Measurements from ENCODE around the gene BLOC1S5. TPM values are rescaled to one million over a fixed set of nuclear protein-coding genes. Genes with fewer than 3 reads are reported as not detected.
A peak's percentile ranks its signal among the peaks of the same experiment; 100 is the strongest.

The BLOC1S5 gene
- total RNA-seq, 4 donors from 2014 or later = 10.7 to 15.3 (median 11.6) TPM

GRCh38 chr6:8060346-8060745 is 3.8 kb downstream of the BLOC1S5 start:
- WGBS, 2 donors = 87% methylated on average over 3 of the region's 3 CpGs
- no peaks in the 10 kb centered on the region for H3K27me3 ChIP-seq
- H3K27ac ChIP-seq = no peak overlapping the region
- TF ChIP-seq POLR2A (IDR thresholded peaks at IDR 0.05) (no peak), EP300 (IDR thresholded peaks at IDR 0.05) (no peak), CTCF (IDR thresholded peaks at IDR 0.05) (no peak)
- no peak overlapping the region for H3K4me3 ChIP-seq
- no peak for DNase-seq (ENCODE audit: low spot score in 2 of 2)
- peaks cover 0 to 27% (median 4%) of the 10 kb centered on the region in 4 donors for H3K4me1 ChIP-seq
- H3K9me3 ChIP-seq = no peaks in the 10 kb centered on the region
- peaks cover 0 to 45% (median 0%) of the 10 kb centered on the region in 3 donors for H3K36me3 ChIP-seq

GRCh38 chr6:8059129-8059528 is 5.1 kb downstream of the BLOC1S5 start:
- Histone ChIP-seq H3K27me3 (no peaks in the 10 kb centered on the region), H3K4me3 (no peak overlapping the region), H3K27ac (no peak overlapping the region), H3K9me3 (no peaks in the 10 kb centered on the region), H3K36me3 (peaks cover 0 to 49% (median 0%) of the 10 kb centered on the region in 3 donors), H3K4me1 (peaks cover 0 to 21% (median 2%) of the 10 kb centered on the region in 4 donors)
- no peak for DNase-seq (ENCODE audit: low spot score in 2 of 2)
- TF ChIP-seq EP300 (IDR thresholded peaks at IDR 0.05) = no peak
- peak in 2 of 5 experiments; percentile 15 to 23 for TF ChIP-seq CTCF (IDR thresholded peaks at IDR 0.05)

GRCh38 chr6:8057793-8058192 is 6.4 kb downstream of the BLOC1S5 start:
- no peak for DNase-seq (ENCODE audit: low spot score in 2 of 2)
- Histone ChIP-seq H3K27me3 (no peaks in the 10 kb centered on the region), H3K27ac (no peak overlapping the region), H3K36me3 (peaks cover 0 to 56% (median 0%) of the 10 kb centered on the region in 3 donors), H3K4me3 (no peak overlapping the region), H3K4me1 (peaks cover 0 to 13% (median 0%) of the 10 kb centered on the region in 4 donors), H3K9me3 (no peaks in the 10 kb centered on the region)
- no peak for TF ChIP-seq POLR2A (IDR thresholded peaks at IDR 0.05)
- no peak for TF ChIP-seq EP300 (IDR thresholded peaks at IDR 0.05)
- no peak for TF ChIP-seq CTCF (IDR thresholded peaks at IDR 0.05)
- 72 to 78% methylated on average over 3 of the region's 3 CpGs for WGBS, 2 donors

GRCh38 chr6:8057263-8057662 is 6.9 kb downstream of the BLOC1S5 start:
- H3K36me3 ChIP-seq = peaks cover 0 to 59% (median 0%) of the 10 kb centered on the region in 3 donors

GRCh38 chr6:8054276-8054675 is 9.9 kb downstream of the BLOC1S5 start:
- H3K27me3 ChIP-seq = no peaks in the 10 kb centered on the region
- H3K4me1 ChIP-seq = peaks cover 0 to 8% (median 0%) of the 10 kb centered on the region in 4 donors
- H3K4me3 ChIP-seq = no peak overlapping the region
- peaks cover 0 to 42% (median 0%) of the 10 kb centered on the region in 3 donors for H3K36me3 ChIP-seq
- no peak for TF ChIP-seq POLR2A (IDR thresholded peaks at IDR 0.05)
- no peak for TF ChIP-seq EP300 (IDR thresholded peaks at IDR 0.05)
- TF ChIP-seq CTCF (IDR thresholded peaks at IDR 0.05) = no peak
- DNase-seq (ENCODE audit: low spot score in 2 of 2) = no peak
- H3K9me3 ChIP-seq = no peaks in the 10 kb centered on the region
- WGBS, 2 donors = 78 to 82% methylated on average over 2 of the region's 2 CpGs
- no peak overlapping the region for H3K27ac ChIP-seq

More at GRCh38 chr6:8057263-8057662, 6.9 kb downstream of the BLOC1S5 start:
- no peaks in the 10 kb centered on the region for H3K27me3 ChIP-seq
- H3K27ac ChIP-seq = no peak overlapping the region
- DNase-seq (ENCODE audit: low spot score in 2 of 2) = no peak
- H3K9me3 ChIP-seq = no peaks in the 10 kb centered on the region
- no peak overlapping the region for H3K4me3 ChIP-seq
- H3K4me1 ChIP-seq = peaks cover 0 to 8% (median 0%) of the 10 kb centered on the region in 4 donors
- WGBS, 2 donors = 80 to 81% methylated on average over 4 of the region's 4 CpGs
- TF ChIP-seq CTCF (IDR thresholded peaks at IDR 0.05) (no peak), EP300 (IDR thresholded peaks at IDR 0.05) (no peak), POLR2A (IDR thresholded peaks at IDR 0.05) (no peak)

All from tibial nerve (tissue), 4 donors.